Ecto neural progenitor cell (in vitro differentiated cells): ENCODE measurements around the gene LRRC57.

Experiments used
- DNase-seq: peaks from one replicate; pipeline ENCODE4 v3.0.0-alpha.2; 2018; ENCODE audit warnings: low spot score

The LRRC57 gene

GRCh38 chr15:42490671-42491538 is 57.7 kb downstream of the LRRC57 start, which contains the start of gene ZNF106:
Gene ZNF106 (minus strand): TSS chr15:42491141. CDS start chr15:42472289, 18,852 bp downstream.
- peak; percentile 94 for DNase-seq

GRCh38 chr15:42490291-42490670 is 58.3 kb downstream of the LRRC57 start:
- no peak for DNase-seq
